Measurements from ENCODE around the gene FAM162A.

- TF ChIP-seq POLR2A (IDR thresholded peaks at IDR 0.05) (no peak), CTCF (IDR thresholded peaks at IDR 0.05) (no peak), EP300 (IDR thresholded peaks at IDR 0.05) (no peak)
These were observed 73.7 kb downstream of the FAM162A start for GRCh38 chr3:122457706-122458105.

Measured in suprapubic skin (tissue), 3 donors.